ENCODE data around the gene UBTD1. TPM values are rescaled to one million over a fixed set of nuclear protein-coding genes. Genes with fewer than 3 reads are reported as not detected.

Gene UBTD1, protein sequence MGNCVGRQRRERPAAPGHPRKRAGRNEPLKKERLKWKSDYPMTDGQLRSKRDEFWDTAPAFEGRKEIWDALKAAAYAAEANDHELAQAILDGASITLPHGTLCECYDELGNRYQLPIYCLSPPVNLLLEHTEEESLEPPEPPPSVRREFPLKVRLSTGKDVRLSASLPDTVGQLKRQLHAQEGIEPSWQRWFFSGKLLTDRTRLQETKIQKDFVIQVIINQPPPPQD
- total RNA-seq, result 13.0 and 18.2 TPM in 2 replicates

DNA sequence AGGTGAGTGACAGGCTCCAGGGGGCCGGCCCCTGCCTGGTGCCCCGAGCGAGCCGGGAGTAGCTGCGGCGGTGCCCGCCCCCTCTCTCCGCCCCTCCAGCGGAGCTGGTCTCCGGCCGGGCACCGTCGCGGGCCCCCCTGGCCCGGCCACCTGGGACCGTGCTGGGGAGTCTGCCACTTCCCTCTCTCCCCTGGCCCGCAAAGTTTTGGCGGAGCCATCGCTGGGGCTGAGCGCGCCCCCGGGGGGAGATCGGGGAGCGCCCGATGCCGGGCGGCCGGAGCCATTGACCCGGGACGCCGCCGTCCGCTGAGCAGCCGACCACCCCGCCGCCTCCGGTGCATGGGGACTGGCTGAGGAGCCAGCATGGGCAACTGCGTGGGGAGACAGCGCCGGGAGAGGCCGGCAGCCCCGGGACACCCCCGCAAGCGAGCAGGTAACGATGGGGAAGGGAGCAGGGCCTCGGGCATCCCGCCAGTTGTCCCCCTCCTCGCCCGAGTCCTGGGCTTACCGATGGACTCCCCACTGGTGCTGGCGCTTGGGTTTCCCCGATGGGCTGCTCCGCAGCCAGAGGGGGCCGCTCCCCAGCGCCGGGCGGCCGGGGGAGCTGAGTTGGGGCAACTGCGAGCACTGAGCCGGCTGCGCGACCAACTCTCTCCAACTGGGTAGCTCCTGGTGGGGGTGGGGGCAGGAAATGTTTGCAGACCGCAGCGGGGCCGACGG, at the start of gene UBTD1:
Gene UBTD1 (plus strand): TSS at position 84 of the 720 bp plus-strand sequence. CDS start 280 bp downstream, at position 364.

DNA sequence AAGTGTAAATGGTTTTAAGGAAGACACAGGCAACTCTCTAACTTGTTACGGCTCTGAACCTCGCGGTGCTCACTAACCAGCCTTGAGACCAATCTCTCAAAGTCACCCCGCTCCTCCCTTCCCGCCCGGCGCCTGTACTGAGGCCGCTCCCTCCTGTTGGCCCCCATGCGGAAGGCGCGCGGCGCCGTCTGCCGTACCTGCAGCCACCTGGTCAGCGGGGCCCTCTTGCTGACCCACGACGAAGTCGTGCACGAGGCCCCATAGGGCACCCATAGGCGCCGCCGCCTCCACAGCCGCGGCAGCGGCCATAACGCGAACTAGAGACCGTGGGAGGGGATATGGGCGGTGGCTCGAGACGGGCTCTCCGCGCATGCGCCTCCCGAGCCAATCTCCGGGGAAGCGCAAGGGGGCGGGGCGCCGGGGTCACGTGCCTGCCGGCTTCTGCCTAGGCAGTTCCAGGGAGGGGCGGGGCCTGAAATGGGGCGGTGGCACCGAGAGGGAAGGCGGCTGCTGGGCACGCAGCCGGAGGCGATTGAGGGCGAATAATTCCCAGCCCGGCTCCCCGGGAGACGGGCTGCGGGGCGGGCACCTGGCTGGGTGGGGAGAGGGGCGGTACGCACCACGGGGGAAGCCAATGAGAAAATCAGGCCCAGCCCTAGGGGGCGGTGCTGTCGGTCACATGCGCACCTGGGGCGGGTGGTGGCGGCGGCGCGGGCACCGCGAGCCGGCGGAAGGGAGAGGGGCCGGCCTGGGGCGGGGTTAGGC, 466 bp upstream of the UBTD1 start, which contains the start of gene MMS19:
Gene MMS19 (minus strand): TSS at position 347 of the 765 bp plus-strand sequence. CDS start 38 bp downstream, at position 309.

DNA sequence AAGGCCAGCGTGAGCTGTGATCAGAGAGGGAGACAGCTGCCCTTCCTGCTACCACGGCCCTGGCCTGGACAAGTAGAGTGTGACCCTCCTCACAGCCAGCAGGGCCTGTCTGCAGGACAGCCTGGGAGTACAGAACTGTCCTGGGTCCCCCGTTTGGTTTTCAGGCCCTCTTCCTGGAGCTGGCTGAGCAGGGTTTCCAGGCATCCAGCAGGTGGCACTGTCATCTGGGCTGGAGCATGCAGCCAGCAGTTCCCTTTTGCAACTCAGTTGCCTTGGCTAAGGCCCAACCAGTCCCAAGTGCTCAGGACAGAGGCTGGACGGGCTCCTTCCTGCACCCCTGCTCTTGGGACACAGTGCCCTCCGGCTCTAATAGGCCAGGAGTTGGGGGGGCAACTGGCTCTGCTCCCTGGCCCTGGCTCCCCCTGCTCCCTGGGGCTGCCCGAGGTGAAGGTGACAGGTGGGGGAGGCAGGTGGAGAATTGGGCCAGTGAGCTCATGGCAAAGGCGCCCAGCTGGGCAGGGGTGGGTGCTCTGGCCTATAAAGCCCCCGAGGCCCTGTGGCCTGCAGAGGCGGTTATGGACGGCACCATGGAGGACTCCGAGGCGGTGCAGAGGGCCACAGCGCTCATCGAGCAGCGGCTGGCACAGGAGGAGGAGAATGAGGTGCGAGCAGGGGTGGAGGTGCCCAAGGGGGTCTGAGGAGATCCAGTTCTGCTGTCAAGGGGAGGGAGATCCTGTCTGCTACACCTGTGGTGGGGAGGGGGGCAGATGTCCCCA, 73.7 kb downstream of the UBTD1 start, which contains the start of gene ANKRD2:
Gene ANKRD2 (plus strand): TSS at position 566 of the 776 bp plus-strand sequence. CDS start 10 bp downstream, at position 576.

DNA sequence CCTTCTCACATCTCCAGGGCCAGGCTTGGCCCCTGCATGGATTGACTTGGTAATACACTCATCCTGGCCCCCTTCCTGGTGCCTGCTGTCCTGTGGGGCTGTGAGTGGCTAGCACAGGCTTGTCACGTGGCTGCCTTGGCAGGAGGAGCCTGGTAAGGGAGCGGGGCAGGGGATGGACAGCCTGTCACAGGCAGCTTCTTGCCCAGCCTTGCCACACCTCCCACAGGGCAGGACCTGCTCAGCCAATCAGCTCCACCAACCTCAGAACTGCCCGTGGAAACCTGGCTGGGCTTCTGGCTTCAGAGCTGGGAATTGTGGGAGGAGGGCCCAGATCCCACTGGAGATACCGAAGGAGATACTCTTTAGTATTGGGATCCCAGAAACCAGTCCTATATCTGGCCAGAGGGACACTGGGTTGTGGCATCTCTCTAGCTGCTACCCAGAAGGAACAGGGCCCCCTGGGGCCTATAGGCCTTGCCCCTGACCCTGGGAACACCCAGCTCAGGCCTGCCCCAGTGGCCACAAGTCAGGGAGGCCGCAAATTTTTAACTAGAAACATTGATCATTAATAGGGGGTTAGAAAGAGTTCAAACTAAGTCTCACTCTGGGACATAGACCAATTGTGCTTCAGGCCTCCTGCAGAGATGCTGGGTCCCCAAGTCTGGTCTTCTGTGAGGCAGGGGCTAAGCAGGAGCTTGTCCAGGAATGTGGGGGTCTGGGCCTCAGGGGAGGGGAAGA, 85.5 kb downstream of the UBTD1 start, which contains the start of gene HOGA1:
Gene HOGA1 (plus strand): TSS at position 330 of the 738 bp plus-strand sequence. CDS start 315 bp downstream, at position 645.

GRCh38 chr10:97589479-97589878, 90.8 kb downstream of the UBTD1 start, which contains the start of gene C10orf62:
C10orf62 (plus strand) TSS chr10:97589721; CDS start chr10:97589898, 177 bp downstream.

Other genes with a start within 250 kb of the UBTD1 start
- 7.2 and 7.9 TPM in 2 replicates for gene ARHGAP19, start 206.3 kb upstream of the UBTD1 start, total RNA-seq
- gene FRAT1, start 179.7 kb upstream of the UBTD1 start, total RNA-seq, result 0.68 and 1.1 TPM in 2 replicates
- gene FRAT2, start 164.2 kb upstream of the UBTD1 start, total RNA-seq, result 8.2 and 10.0 TPM in 2 replicates
- 47.8 and 53.1 TPM in 2 replicates for gene RRP12, start 97.6 kb upstream of the UBTD1 start, total RNA-seq
- gene PGAM1, start 72.7 kb upstream of the UBTD1 start, total RNA-seq, result 275 and 341 TPM in 2 replicates
- gene EXOSC1, start 52.9 kb upstream of the UBTD1 start, total RNA-seq, result 31.8 and 41.4 TPM in 2 replicates
- gene ZDHHC16, start 52.7 kb upstream of the UBTD1 start, total RNA-seq, result 24.3 and 36.1 TPM in 2 replicates
- gene MMS19, start 502 bp upstream of the UBTD1 start, total RNA-seq, result 34.2 and 50.1 TPM in 2 replicates
- gene ANKRD2, start 73.9 kb downstream of the UBTD1 start, total RNA-seq, result under 0.01 and 0.43 TPM in 2 replicates
- 0.21 and 0.34 TPM in 2 replicates for gene HOGA1, start 85.5 kb downstream of the UBTD1 start, total RNA-seq
- gene C10orf62, start 90.8 kb downstream of the UBTD1 start, total RNA-seq, result not detected in 2 replicates
- 10.0 and 11.3 TPM in 2 replicates for gene MORN4, start 134.6 kb downstream of the UBTD1 start, total RNA-seq
- gene PI4K2A, start 141.7 kb downstream of the UBTD1 start, total RNA-seq, result 37.3 and 51.8 TPM in 2 replicates
- gene AVPI1, start 188.3 kb downstream of the UBTD1 start, total RNA-seq, result 48.2 and 104 TPM in 2 replicates
- 2.4 and 7.5 TPM in 2 replicates for gene MARVELD1, start 214.8 kb downstream of the UBTD1 start, total RNA-seq
- gene ZFYVE27, start 238.2 kb downstream of the UBTD1 start, total RNA-seq, result 17.4 and 27.4 TPM in 2 replicates

Data from nasal cavity respiratory epithelium epithelial cell of viscerocranial mucosa (primary cell).